Left renal cortex interstitium (tissue), 4 donors: Measurements from ENCODE around the gene ARHGAP6. TPM values are rescaled to one million over a fixed set of nuclear protein-coding genes. Genes with fewer than 3 reads are reported as not detected.

ENCODE experiments used
- DNase-seq, 4 donors: peaks; one replicate each; pipeline ENCODE4 v3.0.0-alpha.2; 2013; ENCODE audit warnings: low read depth in 4 of 4, low spot score in 2 of 4, missing footprints in 1 of 4
- polyA plus RNA-seq, 4 donors: library from polyadenylated mRNA; unstranded; fragments of 120-200 nt; gene quantifications; one replicate each; pipeline ENCODE4 v1.2.1, GENCODE V29; 2013; ENCODE audit not compliant: insufficient read length in 4 of 4

Gene ARHGAP6
- polyA plus RNA-seq, 4 donors: 14.4 to 15.7 (median 15.5) TPM

GRCh38 chrX:11089802-11090201 is 575.9 kb downstream of the ARHGAP6 start:
- no peak for DNase-seq

Other genes with a start within 250 kb of the ARHGAP6 start
- 10 to 100 TPM; 35.8 to 40.5 (median 38.6) TPM for gene MSL3, start 92.3 kb upstream of the ARHGAP6 start, polyA plus RNA-seq